T-helper 9 cell (primary cell): ENCODE data around the gene ZFHX3.

Experiments used
- DNase-seq: peaks from one replicate; pipeline ENCODE4 v3.0.0-alpha.2; 2020

The ZFHX3 gene

DNA sequence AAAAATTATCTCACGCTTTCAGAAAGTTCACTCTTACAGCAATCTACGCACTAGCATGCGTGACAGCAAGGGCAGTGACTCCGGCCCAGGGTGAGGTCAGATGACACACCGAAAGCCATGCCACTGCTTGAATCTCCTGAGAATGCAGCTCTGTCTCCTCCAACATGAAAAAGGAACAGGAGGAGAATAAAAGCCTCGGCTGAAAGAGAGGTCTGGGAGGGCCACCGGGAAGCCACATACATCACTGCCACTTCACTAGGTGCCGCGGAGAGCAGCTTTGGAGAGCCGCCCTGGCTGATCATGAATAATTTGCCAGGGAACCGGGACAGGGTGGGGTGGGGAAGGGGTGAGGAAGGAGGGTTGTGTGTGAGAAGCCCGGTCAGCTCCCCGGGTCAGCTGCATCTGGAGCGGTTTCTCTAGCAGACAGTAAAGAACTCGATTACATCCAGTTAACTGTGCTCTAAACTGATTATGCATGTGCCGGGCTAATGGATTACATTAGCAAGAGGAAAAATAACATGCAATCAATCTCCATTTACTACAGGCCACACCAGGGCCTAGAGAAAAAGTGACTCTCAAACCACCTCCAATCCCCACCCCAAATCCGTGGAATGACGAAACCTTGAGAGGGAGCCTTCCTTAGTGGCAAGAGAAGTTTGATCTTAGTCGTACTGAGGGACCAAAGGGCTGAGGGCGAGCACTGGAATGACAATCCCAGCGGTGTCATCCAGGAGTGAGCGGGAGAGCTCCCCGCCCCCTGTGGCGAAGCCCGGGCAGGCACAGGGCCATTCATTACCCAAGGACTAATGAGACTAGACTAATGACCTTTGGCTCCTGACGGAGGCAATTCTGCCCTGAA, 100.3 kb downstream of the ZFHX3 start:
- no peak for DNase-seq

DNA sequence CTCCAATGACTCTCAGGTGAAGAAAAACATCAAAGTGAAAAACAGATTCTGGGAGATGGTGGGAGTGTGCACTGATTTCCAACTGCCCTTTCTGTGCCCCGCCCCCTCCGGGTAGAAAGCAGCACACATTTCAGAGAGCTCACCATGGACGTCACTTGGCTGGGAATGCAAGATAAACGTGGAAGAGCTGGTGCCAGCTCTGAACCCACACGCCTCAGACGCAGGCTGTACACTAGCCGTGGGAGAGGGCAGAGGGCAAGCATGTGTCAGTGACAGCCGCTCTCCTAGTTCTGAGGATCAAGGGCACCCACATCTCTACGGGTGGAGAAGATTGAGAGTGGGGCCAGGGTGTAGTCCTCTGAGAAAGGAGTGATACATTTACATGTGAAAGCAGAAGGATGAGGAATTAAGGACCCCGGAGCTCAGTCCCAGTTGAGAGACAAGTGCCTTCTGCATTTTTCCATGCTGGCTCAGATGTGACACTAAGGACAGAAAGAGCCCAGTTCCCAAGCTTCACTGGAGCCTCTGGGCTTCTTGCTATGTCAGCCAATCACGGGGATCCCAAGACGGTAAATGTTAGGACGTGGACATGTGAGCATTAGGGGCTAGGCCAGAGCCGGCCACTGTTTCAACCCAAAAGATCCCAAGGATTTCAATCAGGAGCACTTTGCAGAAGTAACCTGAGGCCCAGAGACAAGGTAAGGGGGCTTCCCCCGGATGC, 101.3 kb downstream of the ZFHX3 start:
- DNase-seq: no peak

DNA sequence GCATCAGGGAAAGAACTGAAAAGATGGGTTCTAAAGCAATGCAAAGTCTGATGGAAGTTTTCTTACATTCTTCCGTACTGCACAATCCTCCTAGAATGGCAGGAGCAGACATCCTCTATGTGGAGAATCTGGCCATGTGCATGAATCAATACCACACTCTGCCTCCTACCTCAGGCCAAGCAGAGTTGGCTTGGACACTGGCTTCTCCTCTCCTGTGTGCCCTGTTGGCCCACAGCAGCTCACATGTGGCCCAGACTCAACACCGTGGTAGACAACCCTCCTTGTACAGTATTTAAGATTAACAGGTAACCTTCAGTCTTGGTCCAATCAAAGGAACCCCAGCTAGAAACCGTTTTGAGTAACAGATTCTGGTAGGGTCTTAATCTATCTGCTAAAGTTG, 101.9 kb downstream of the ZFHX3 start:
- DNase-seq: no peak

DNA sequence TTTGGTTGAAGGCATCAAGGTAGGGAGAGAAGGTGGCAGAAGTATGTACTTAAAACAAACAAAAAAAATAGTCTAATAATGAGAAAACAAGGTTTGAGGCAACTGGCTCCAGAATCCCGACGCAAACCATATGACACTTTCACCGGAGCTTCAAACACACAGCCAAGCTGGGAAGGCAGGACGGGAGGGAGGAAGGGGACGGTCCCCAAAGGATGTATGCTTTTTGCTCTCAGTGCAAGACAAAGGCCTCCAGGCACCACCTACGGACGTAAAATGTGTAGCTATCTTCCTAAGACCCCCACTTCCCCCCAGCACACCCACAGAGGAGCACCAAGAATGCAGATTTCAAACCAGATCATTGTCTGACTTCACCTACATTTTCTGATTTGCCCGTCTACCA, 102.3 kb downstream of the ZFHX3 start:
- no peak for DNase-seq

DNA sequence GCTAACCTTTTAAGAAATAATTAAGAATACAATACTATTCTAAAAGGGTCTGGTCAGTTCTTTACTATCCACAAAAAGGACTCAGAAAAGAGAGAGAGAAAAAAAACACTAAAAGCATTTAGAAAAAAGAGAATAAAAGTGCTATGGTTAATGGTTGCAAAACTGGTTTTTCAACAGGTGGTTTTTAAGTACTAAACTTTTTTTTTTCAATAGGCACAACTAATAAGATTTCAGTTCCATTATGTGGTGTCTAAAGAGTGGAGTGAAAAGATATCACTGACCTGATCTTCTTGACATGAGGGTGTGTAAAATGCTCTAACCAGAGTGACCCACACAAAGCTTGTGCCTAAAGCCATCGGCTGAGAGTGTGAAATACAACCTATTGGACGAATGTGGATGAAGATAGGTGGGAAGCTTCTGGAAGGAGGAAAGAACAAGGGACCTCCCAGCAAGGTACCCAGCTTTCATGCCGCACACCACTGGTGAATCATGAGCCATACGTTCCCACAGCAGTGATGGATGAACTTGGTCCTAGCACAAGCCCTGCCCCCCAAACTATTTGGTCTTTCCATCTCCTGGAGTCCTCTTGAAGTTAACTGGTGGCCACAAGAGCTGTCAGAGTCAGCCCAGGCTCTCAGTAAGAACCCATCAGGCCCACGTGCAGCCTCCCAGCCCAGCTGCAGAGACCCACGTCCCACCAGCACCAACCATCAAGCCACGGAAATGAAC, 103.0 kb downstream of the ZFHX3 start:
- DNase-seq: no peak

DNA sequence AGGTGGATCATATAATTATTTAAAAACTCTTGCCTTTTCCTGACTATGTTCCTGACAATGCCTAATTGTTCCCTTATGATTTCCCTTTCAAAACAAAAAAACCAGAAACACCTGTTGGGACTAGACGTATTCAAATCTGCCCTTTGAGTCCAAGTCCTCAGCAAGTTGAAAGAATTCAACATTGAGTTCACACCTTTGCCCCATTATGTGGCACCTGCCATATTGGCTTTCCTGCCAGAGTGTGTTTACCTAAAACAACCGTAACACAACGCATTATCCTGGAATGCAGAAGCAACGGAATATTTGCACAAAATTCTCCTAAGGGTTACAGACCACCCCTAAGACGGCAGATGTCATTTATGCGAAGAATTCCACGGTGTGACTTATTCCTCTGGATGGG, 105.9 kb downstream of the ZFHX3 start:
- DNase-seq: no peak

DNA sequence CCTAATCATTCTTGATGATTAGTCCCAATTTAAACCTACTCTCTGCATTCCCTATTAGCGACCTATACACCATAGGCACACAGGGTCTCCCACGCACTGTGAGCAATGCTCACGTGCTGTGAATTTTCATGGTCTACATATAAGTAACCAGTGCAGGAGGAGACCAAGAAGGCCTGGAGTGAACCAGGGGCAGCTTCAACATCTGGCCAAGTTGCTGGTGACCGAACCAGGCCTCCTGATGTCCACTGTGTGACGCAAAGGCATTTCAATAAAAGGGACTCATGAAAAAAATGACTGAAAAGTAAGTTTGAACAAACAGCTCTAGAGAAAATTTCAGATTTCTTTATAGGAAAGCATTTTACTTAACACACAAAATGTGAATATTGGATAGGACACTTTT, 107.0 kb downstream of the ZFHX3 start:
- no peak for DNase-seq

DNA sequence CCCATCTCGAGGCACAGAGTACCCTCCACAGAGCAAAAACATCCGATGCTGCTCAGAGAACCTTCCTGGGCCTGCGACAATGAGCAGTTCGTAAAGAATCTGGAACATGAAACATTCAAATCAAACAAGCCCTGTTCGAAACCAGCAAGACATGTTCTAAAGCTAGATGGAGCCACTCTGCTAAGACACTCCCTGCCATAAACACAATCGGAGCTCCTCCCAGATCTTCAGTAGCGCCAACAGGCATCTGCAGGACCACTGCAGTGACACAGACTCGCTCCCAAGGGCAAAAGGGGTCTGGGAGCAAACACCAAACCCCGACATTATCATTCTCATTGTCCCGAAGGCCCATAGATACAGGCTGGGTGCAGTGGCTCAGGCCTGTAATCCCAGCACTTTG, 108.7 kb downstream of the ZFHX3 start:
- no peak for DNase-seq

DNA sequence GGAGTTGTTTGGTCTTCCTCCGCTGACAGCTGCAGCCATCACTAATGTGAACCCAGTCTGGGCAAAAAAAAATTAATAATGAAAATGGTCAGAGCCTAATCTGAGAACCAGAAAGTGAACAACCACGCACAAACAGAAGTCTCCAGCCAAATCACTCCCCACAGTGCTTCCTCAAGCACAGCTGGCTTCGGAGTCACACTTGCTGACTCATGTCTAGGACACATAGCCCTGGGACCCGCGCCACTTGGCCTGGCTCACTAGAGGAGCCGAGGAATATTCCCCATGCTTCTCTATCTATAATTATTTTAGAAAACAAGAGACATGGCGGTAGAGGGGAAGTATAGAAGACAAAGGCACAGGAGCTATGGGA, 109.1 kb downstream of the ZFHX3 start:
- DNase-seq: no peak

DNA sequence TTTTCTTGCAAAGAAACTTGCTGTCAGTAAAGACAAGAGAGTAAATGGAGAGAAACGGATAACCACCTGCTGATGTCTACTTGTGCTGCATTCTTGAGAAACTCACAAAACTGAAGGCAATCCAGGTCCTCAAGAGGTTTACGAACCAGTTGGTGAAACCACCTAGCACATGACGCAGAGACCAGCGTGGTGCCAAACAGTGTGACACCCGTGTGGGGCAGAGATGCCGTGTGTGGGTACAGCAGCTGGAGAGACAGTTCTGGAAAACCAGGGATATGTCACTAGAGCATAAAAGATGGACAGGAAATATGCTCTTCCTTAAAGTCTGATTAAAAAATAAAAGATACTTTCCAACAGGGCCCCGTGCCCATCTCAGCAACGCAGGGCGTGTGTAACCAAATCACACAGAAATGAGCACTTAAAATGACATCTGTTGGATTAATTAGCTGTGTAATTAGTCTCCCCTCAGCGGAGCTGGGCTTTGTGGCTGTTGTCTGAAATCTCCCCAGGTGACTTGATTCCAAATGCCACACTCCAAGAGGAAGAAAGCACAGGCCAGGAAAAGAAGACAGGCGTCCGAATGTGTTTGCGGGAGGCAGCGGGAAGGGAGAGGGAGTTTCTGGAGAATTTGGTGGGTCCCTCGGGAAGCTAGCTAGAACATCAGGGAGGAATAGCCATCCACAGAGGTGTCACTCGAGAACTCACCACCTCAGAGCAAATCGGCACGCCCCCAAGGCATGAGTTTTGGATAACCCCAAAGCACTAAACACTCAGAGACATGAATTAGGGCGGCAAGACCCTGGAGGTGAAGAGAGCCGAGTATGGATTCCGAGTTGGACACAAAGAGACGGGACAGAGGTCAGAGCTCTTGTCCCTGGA, 109.8 kb downstream of the ZFHX3 start:
- DNase-seq: no peak

DNA sequence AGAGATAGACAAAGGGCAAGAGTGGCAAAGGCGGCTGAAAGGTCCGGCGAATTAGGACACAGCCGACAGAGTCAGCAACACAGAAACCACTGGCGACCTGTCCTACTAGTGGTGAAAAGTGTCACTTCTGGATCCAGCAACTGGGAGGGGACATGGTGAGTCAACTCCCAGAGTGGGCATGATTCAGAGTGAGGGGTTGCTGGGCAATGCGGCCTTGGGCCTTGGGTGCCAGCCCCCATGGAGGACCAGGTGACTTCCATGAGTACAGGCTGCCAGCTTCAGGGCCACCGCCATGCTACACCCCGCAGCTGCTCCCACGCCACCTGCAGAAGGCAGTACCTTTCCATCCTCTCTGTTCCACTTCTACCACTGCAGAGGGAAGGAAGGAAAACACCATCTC, 110.6 kb downstream of the ZFHX3 start:
- no peak for DNase-seq

DNA sequence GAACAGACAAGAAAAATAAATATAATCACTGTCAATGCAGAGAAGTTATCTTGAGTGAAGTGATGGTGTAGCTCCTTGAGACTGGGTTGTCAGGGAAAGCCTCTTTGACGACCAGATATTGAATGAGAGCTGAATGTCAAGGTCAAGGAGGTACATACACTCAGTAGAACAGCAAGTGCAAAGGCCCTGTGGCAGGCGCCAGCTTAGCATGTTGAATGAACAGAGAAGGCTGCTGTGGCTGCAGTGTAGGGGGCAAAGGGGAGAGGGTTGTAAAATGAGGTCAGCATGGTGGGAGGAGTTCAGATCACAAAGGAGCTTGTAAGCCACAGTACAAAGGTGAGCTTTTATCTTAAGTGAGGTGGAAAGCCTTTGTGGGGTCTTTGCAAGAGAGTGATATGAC, 111.5 kb downstream of the ZFHX3 start:
- DNase-seq: no peak

DNA sequence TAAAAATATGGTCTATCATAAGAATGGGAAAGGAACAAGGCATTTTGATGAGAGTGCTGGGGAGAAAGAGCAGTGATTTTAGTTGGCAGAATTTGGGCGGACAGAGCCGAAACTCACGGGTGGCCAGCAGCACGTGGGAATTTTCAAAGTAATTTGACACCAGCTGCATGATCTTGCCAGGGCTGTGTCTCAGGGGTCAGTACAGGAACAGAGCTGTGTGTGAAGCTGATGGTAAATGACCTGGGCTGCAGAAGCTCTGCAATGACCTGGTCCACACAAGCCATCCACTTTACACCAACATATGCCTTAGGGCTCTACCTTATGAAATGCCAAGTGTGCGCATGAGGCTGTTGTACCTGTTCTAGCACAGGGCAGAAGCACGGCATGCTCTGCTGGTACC, 112.0 kb downstream of the ZFHX3 start:
- DNase-seq: no peak

DNA sequence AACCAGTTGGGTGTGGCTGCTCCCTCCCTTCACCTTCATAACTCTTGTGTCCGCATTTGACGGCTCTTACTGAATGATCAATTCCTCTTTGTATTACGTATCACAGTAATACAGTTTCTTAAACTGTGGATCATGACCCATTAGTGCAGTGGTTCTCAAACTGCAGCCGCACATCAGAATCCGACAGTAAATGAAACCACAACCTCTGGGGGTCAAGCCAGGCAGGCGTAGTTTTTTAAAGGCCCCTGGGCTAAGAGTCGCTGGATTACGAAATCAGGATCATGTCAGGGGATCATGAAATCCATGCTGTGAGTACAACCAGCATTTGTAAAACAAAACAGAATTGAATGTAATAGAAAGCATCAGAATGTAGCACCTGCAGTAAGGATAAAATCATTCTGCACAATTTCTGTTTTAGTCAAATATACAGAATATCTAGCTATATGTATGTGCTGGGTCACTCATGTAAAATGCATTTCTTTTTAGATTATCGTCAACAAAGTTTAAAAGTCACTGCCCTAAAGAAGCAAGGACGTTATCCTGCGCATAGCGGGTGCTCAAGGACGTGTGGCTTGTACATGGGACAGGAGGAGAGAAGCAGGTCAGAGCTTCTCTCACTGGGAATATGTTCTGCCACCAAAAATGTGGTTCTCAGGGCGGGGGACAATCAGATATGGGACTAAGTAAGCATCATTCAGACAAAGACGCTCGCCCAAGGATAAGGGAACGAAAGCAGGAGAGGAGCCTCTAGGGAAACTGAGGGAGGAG, 113.1 kb downstream of the ZFHX3 start:
- no peak for DNase-seq

DNA sequence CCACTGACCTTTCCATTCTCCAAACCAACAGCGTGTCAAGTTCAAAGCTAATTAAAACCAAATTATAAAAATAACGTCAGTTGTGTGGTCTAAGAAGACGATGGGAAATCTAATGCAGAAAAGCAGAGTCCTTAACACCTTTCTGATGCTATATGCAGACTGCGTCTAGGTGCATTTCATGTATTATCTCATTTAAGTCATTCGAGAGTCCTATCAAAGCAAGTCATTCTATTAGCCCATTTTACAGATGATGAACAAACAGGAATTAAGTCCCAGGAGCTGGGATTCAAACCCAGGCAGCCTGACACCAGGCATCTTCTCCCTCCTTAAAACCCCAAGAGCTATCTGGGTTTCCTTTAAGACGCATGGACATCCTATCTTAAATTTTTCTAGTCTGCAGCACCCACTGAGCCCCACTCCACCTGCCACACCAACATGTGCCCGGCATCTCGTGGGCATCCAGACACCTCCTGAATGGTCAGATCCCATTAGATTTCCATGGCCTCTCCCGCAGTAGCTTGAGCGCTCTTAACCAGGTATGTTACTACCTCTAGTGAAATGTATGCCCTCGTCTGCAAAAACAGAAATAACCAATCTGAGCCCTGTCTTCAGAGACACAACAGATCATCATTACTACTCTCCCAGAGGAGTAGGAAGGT, 115.1 kb downstream of the ZFHX3 start:
- no peak for DNase-seq

DNA sequence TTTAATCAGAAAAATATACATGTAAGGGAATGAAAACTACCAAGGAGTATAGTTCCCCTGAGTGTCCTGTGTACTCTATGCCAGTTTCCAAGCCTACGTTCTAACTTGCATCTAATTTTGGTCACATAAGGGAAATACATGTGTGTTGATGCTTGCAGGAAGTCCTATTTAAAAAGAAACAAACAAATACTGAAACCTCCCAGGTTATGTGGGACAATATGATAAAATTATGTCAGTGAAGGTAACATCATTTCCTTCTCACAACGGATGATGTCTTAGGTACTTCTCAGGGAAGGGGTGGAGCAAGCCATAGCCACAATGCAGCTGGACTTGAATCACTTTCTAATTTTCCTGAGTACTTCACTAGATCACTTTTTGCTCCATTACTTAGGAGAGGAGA, 115.9 kb downstream of the ZFHX3 start:
- no peak for DNase-seq

DNA sequence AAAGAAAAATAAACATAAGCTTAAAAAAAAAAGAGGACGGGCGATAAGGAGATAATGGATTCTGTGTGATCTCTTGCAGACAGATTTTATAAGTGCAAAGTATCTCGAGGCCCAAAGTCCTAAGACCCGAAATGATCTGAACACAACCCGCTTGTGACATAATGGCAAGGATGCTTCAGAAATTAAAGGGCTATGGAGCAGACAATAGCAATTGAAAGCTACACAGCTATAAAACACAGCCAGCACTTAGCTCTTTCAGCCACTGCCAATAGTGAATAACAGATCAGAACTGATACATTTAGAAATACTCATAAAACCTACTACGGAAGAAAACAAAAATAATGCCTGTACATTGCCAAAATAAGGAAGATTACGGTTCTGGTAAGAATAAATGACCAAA, 117.5 kb downstream of the ZFHX3 start:
- no peak for DNase-seq

DNA sequence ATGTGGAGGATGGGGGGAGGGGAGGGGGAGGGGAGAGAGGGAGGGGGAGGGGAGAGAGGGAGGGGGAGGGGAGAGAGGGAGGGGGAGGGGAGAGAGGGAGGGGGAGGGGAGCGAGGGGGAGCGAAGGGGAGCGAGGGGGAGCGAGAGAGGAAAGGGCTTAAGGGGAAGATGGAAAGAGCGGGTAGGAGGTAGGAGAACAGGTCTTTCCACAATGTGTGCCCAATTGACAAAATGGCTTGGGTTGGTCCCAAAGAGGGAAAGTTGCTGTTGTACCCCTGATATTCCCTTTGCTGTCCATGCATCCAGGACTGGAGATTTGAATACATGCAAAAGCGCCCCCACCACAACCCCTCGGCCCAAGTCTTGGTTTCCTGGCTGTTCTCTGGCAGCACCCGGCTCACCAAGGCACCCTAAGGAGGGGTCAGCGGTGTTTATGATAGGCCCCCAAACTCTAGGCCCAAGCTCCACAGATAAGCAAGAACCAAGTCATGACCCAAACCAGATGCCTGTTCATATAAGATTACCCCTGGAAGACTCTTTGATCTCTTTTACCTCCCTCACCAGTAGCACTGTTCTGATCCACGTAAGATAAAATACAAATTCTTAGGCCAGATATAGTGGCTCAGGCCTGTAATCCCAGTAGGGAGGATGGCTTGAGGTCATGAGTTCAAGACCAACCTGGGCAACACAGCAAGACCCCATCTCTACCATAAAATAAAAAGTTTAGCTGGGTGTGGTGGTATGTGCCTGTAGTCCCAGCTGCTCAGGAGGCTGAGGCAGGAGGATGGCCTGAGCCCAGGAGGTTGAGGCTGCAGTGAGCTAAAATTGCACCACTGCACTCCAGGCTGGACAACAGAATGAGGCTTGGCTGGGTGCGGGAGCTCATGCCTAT, 119.6 kb downstream of the ZFHX3 start:
- no peak for DNase-seq

DNA sequence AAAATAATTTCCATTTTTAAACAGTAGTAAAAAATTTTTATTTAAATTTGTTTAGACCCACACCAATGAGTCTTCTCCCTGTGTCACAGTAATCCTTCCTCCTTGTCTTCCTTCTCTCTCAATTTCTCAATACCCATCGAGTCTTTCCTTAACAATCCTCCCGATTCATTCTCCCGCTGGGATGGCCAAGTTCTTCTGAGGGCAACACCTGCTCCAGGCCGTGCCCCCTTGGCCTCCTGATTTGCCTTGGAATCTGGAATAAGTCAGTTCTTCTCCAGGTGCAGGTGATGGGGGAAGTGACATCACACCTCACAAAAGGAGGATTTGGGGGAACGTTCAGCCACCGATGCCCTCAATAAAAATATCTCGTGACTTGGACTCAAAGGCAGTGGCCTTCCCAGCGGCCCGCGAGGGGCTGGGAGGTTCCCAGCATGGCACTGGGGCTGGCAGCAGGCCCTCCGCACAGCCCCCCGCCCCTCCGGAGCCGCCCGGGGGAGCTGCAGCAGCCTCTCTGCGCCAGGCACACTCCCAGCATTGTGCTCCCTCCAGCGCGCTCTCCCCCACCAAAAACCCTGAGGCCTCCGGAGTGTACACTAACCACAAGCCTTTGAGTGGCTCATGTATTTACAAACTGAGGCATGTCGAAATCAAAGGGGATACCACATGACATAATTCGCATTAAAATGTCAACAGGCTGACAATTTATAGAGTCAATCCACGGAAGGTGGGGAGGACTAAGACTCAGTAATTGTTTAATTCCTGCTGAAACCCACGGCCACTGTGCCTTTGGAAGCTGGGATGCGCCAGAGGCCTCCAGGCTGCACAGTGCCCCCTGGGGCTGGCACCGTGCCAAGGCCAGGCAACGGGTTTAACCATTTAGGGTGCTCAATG, 120.5 kb downstream of the ZFHX3 start:
- no peak for DNase-seq
